Stomach (tissue), 4 donors: ENCODE results near the gene TOMM40L.
A peak's percentile ranks its signal among the peaks of the same experiment; 100 is the strongest.

ENCODE experiments used
- POLR2A ChIP-seq, 4 donors: fragments of 450-650 bp; IDR thresholded peaks; one replicate each; pipeline ENCODE4 v1.6.1; 2016; ENCODE audit warnings: antibody characterized with exemption in 4 of 4, control low read depth in 2 of 4, mild to moderate bottlenecking in 1 of 4, moderate library complexity in 1 of 4
- POLR2AphosphoS5 ChIP-seq, 3 donors: sonication (generic); formaldehyde crosslinking; IDR thresholded peaks; one replicate each; pipeline ENCODE4 v1.6.1; 2016; ENCODE audit warnings: antibody characterized with exemption in 3 of 3
- TF ChIP-seq, protein P1 (sequence below), 7 experiments: fragments of 450-650 bp in 4 of 7; fragments of 200-600 bp in 3 of 7; sonication (generic) in 3 of 7; IDR thresholded peaks; one replicate each; pipeline ENCODE4 v1.5.1; 2016 to 2019; ENCODE audit warnings: antibody characterized with exemption in 7 of 7, control low read depth in 2 of 7, mild to moderate bottlenecking in 1 of 7

DNA sequence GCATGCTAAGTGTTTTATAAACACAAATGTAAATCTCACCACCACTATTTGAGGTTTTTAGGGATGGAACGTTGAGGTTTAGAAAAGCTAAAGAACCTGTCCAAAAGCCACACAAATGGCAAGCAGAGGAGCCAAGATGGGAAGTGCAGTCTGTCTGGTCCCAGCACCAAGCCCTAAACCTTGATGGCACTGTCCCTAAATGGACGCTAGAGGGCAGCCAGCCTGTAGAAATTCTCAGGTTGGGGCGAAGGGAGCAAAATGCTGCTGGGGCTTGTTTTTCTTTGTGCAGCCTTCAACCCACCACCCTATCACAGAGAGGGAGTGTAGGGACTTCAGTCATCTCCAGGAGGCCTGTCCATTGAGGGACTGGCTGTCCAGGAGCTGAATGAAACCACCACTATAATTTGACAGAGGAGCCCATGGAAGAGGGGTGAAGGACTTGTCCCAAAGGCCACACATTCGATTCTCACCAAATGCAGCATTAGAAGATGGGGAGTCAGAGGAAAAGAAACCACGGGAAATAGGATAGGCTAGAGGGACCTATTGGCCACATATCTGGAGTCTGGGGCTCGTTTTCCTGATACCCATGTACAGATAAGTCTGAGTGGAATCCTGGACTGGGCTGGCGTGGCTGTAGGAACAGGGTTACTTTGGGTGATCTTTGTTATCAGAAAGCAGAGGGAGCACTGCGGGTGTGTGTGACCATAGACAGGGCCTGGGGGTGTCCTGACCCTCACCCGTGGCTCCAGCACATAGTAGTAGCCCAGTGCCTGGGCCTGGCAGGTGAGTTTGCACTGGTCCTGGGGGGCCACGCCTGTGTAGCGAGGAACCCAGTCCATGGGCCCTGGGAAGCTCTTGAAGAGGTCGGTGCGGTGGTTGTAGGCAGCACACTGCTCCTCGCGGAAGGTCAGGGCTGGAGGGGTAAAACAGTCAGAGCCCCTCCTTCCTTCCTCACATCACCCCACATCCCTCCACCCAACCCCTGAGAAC is 33.1 kb upstream of the TOMM40L start:
- TF ChIP-seq POLR2A (IDR thresholded peaks at IDR 0.05) (no peak), POLR2AphosphoS5 (IDR thresholded peaks at IDR 0.05) (peak in 1 of 3 donors; percentile 35)
- TF ChIP-seq, protein P1, sequence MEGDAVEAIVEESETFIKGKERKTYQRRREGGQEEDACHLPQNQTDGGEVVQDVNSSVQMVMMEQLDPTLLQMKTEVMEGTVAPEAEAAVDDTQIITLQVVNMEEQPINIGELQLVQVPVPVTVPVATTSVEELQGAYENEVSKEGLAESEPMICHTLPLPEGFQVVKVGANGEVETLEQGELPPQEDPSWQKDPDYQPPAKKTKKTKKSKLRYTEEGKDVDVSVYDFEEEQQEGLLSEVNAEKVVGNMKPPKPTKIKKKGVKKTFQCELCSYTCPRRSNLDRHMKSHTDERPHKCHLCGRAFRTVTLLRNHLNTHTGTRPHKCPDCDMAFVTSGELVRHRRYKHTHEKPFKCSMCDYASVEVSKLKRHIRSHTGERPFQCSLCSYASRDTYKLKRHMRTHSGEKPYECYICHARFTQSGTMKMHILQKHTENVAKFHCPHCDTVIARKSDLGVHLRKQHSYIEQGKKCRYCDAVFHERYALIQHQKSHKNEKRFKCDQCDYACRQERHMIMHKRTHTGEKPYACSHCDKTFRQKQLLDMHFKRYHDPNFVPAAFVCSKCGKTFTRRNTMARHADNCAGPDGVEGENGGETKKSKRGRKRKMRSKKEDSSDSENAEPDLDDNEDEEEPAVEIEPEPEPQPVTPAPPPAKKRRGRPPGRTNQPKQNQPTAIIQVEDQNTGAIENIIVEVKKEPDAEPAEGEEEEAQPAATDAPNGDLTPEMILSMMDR (IDR thresholded peaks at IDR 0.05) = peak in 5 of 7 experiments; percentile 66 to 90 (median 83)
